ENCODE results near the gene PCCB.
A peak's percentile ranks its signal among the peaks of the same experiment; 100 is the strongest.
"Not testable (repeated sequence)": the region's sequence is repeated elsewhere in the genome, so short reads cannot be mapped to it uniquely, and the experiment has no call there.

Gene PCCB

GRCh38 chr3:136366289-136366688, 116.1 kb downstream of the PCCB start:
- no peak overlapping the region for H3K4me3 ChIP-seq (ENCODE audit: low read depth, low read length)
- peak; percentile 60 for DNase-seq (ENCODE audit: low read depth)

GRCh38 chr3:136375800-136376199, 125.7 kb downstream of the PCCB start:
- not testable (repeated sequence) for H3K4me3 ChIP-seq (ENCODE audit: low read depth, low read length); DNase-seq (ENCODE audit: low read depth)

GRCh38 chr3:136377508-136377907, 127.4 kb downstream of the PCCB start:
- no peak overlapping the region for H3K4me3 ChIP-seq (ENCODE audit: low read depth, low read length)
- no peak for DNase-seq (ENCODE audit: low read depth)

- no peak overlapping the region for H3K4me3 ChIP-seq (ENCODE audit: low read depth, low read length)
- DNase-seq (ENCODE audit: low read depth): no peak
These were observed 127.9 kb downstream of the PCCB start for GRCh38 chr3:136378011-136378410.
